ENCODE results near the gene ALDH1L2.
"Not testable (repeated sequence)": the region's sequence is repeated elsewhere in the genome, so short reads cannot be mapped to it uniquely, and the experiment has no call there.

The ALDH1L2 gene

DNA sequence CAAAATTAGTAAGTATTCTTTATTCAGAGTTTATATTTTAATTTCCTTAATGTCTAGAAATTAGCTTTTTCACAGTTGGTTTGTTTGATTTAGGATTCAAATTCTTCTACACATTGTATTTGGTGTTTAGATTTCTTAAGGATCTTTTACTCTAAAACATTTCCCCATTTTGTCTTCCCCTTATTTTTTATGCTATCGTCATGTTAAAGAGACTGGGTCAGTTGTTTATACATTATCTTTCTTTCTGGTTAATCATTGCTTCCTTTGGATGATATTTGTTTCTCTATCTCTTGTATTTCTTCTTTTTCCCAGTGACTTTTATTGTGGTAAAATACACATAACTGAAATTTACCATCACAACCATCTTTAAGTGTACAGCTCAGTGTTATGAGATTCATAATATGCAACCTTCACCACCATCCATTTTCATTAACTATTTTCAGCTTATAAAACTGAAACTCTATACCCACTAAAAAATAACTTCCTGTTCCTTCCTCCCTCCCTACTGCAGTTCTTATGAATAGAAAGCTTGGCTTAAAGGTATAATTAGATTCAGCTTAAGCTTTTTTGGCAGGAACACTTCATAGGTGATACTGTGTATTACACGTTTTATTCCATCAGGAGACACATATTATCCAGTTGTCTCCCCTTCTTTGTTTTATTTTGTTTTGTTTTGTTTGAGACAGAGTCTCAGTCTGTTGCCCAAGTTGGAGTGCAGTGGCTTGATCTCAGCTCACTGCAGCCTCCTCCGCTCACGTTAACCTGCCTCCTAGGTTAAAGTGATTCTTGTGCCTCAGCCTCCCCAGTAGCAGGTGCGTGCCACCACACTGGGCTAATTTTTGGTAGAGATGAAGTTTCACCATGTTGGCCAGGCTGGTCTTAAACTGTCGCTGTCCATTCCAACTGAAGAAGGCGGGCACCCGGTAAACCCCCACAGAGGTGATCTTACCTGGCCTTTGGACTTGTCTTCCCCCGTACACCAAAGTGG, 53.1 kb downstream of the ALDH1L2 start:
- DNase-seq = no peak

GRCh38 chr12:105026411-105026810, 57.8 kb downstream of the ALDH1L2 start:
- DNase-seq = no peak

GRCh38 chr12:105025890-105026289, 58.4 kb downstream of the ALDH1L2 start:
- no peak for DNase-seq

- no peak for DNase-seq
Observed at GRCh38 chr12:105024928-105025327, 59.3 kb downstream of the ALDH1L2 start.

DNA sequence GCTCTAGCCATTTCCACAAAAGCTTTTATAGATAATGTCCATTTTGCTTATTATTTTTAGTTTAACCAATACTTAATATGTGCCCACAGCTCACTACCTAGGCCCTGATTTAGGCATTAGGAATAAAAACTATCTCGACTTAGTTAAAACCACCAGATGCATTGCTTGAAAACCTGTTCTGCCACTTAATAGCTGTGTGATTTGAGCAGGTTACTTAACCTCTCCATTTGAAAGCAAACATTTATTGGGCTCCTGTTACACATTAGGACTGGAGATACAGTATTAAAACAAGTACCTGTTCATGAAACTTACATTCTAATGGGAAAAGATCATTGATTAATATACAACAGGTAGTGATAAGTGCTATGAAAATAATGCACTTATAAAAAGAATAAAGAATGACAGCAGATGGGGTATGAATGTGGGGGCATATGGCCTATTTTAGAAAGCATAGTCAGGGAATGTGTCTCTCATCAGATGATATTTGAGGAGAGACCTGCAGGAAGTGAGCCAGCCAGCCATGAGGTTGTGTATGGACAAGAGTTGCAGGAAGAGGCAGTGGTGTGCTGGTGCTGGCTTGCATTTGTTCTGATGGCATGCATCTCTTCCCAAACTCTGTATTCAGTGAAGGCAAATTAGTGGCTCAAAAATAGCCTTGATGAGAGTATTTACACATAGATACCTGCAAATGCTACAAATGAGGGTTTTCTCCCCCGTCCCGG, 63.9 kb downstream of the ALDH1L2 start:
- DNase-seq = no peak

DNA sequence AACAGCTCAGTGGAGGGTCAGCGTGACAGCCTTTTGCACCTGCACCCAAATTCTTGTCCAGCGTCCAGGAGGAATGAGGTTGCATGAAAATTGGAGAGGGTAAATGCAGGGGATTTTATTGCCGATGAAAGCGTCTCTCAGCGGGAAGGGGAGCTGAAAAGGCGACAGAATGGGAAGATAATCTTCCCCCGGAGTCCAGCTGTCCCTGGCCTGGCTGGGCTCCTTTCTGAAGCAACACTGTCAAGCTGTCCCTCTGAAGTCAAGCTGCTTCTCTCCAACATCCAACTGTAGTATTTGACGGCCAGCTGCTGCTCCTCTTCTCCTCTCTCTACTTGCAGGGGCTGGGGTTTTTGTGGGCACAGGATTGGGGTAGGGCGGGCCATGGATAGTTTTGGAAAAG, 65.5 kb downstream of the ALDH1L2 start:
- DNase-seq = no peak

GRCh38 chr12:105018012-105018411, 66.2 kb downstream of the ALDH1L2 start:
- no peak for DNase-seq

- DNase-seq = no peak
Observed at GRCh38 chr12:105015543-105015942, 68.7 kb downstream of the ALDH1L2 start.

- no peak for DNase-seq
Observed at GRCh38 chr12:105014603-105015002, 69.7 kb downstream of the ALDH1L2 start.

DNA sequence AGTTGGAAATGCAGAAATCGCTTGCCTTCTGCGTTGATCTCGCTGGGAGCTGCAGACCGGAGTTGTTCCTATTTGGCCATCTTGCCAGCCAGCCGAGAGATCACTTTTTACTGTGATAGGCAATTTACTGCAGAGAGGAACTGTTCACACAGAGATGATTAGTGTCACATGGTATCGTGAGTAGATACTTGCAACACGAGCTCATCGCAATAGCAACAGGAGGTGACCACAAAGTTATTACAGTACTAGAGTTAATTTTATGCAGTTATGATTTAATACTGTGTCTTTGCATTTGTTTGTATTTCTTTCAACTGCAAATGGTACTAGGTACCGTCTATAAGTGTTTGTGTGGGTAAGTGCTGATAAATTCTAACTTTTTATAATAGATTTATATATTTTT, 70.4 kb downstream of the ALDH1L2 start:
- no peak for DNase-seq

DNA sequence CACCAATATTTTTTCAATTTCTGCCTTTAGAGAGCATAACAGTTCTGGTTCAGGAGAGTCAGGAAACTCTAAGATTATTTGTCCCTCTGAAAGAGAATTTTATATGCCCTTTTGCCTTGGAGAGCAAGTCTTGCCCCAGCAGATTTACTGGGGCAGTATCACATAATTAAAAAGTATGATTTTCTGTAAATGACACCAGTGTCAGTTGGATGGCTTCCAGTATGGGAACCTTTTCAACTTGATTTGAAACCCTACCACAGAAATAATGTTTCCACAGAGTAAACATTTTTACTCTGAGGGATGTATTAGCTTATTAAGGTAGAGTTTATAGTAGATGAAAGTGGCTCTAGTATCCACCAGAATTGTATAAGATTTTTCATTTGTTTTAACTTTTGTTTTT, 82.8 kb downstream of the ALDH1L2 start:
- DNase-seq = no peak

GRCh38 chr12:104999347-104999685, 84.9 kb downstream of the ALDH1L2 start:
- no peak for DNase-seq

- DNase-seq = no peak
Observed at GRCh38 chr12:104998423-104999346, 85.6 kb downstream of the ALDH1L2 start.

DNA sequence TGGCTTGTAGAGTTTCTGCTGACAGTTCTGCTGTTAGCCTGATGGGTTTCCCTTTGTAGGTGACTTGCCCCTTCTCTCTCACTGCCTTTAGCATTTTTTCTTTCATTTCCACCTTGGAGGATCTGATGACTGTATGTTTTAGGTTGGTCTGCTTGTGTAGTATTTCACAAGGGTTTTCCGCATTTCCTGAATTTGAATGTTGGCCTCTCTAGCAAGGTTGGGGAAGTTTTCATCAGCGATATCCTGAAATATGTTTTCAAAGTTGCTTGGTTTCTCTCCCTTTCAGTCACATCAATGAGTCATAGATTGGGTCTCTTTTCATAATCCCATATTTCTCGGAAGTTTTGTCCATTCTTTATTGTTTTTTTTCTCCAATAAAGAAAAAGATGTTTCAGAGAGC, 86.7 kb downstream of the ALDH1L2 start:
- no peak for DNase-seq

DNA sequence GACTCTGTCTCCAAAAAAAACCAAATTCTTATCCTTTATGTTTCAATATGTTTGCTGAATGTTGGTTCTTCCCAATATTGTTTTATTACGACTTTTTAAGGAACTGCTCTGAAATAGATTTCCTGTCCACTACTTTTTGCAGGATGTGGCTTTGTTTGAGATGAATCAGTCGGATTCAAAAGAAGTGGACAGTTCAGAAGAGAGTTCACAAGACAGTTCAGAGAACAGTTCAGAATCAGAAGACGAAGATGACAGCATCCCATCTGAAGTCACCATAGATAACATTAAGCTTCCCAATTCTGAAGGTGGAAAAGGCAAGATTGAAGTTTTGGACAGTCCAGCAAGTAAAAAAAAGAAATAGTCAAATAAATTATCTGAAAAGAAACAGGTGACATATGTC, 89.9 kb downstream of the ALDH1L2 start:
- DNase-seq = no peak

- no peak for DNase-seq
Observed at GRCh38 chr12:104991565-104992128, 92.6 kb downstream of the ALDH1L2 start.

GRCh38 chr12:104990950-104991349, 93.3 kb downstream of the ALDH1L2 start:
- DNase-seq = no peak

DNA sequence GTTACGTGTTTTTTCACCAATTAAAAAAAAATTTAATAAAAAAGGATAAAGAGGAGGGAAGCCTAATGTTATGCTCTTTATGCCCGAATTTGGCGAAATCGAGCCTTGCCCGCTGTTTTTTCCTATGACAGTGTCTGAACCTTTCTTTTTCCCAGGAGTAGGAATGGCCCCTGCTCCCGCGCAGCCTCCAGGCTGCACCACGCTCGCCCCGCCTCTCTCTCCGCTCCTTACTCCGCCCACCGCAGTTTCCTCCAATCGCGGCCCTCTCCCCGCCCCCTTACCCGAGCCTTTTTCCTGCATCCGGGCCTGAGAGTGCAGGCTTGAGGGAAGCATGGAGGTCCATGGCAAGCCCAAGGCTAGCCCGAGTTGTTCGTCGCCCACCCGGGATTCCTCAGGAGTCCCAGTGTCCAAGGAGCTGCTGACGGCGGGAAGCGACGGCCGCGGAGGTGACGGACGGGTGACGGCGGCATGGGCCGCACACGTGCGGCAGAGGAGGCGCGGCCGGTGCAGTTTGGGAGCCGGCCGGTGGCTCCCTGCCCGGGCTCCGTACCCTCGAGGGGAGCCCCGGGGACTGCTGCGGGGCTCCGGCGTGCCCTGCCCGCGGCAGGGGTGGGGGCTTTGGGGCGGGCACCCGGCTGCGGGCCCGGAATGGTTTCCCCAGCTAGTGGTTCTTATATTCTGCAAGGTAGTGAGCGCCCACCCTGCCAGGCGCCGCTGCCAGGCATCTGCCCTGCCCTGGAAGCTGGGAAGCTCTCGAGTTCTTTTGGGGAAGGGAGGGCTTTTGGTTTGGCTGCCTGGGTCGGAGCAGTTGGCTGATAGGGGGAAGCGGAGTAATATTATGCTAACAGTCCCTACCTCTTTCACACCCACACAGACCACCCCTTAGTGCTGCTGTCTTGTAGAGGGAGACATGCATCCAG, 98.0 kb downstream of the ALDH1L2 start, which contains the start of gene NOPCHAP1:
Gene NOPCHAP1 (plus strand): TSS at position 295 of the 920 bp plus-strand sequence. CDS start 37 bp downstream, at position 332.
- DNase-seq = peak; percentile 74

DNA sequence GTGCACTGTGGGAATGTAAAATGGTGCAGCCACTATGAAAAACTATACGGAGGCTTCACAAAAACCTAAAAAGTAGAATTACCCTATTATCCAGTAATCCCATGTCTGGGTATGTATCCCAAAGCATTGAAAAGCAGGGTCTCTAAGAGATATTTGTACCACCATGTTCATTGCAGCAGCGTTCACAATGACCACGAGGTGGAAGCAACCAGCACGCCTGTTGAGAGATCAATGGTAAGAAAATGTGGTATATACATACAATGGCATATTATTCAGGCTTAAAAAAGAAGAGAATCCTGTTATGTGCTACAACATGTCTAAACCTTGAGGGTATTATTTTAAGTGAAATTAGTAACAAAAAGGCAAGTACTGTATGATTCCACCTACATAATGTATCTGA, 99.1 kb downstream of the ALDH1L2 start:
- no peak for DNase-seq

DNA sequence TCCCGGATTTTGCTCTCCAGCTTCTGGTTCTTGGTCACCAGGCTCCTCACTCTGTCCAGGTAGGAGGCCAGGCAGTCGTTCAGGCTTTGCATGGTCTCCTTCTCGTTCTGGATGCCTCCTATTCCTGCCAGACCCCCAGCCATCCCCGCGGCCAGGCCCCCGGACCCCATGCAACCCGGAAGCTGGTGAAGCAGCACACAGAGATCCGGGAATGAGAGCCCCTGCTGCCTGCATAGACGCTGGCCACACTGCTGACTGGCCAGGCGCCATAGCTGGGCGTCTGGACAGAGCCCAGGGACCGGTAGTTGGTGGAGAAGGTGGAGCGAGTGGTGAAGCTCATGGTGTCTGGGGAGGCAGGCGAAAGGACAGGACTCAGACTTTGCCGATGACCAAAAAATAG, 106.6 kb downstream of the ALDH1L2 start:
- DNase-seq = not testable (repeated sequence)

- DNase-seq = no peak
Observed at GRCh38 chr12:104976703-104977102, 107.6 kb downstream of the ALDH1L2 start.
